ENCODE measurements around the gene HLA-C. TPM values are rescaled to one million over a fixed set of nuclear protein-coding genes. Genes with fewer than 3 reads are reported as not detected.

HLA-C gene
- total RNA-seq, 4 donors from 2014 or later, result 200 to 1,614 (median 1,271) TPM

- peaks cover 0 to 15% (median 6%) of the 10 kb centered on the region in 4 donors for H3K4me1 ChIP-seq
- H3K36me3 ChIP-seq, result no peaks in the 10 kb centered on the region
- DNase-seq, result no peak
- in situ Hi-C loops (cut with MboI; ENCODE audit: low pct_ligation_motif_present in 1 of 4, low pct_unique_long_range_greater_than_20kb in 1 of 4, low sequenced_read_pairs in 3 of 4), result no loop called here
- H3K27me3 ChIP-seq, result no peaks in the 10 kb centered on the region
- peak overlapping the region; percentile 78 to 100 (median 98) for H3K27ac ChIP-seq
- intact Hi-C loops (cut with DNase I; ENCODE audit: low total_unique reads), result no loop called here
- 0 to 13% methylated on average over 2 to 4 of the region's 4 CpGs for WGBS, 2 donors (ENCODE audit: low coverage in 1 of 2)
- TF ChIP-seq EP300 (IDR thresholded peaks at IDR 0.05; ENCODE audit: low read depth) (no peak), POLR2A (IDR thresholded peaks at IDR 0.05) (no peak), POLR2AphosphoS5 (IDR thresholded peaks at IDR 0.05) (no peak)
- TF ChIP-seq, protein P1, sequence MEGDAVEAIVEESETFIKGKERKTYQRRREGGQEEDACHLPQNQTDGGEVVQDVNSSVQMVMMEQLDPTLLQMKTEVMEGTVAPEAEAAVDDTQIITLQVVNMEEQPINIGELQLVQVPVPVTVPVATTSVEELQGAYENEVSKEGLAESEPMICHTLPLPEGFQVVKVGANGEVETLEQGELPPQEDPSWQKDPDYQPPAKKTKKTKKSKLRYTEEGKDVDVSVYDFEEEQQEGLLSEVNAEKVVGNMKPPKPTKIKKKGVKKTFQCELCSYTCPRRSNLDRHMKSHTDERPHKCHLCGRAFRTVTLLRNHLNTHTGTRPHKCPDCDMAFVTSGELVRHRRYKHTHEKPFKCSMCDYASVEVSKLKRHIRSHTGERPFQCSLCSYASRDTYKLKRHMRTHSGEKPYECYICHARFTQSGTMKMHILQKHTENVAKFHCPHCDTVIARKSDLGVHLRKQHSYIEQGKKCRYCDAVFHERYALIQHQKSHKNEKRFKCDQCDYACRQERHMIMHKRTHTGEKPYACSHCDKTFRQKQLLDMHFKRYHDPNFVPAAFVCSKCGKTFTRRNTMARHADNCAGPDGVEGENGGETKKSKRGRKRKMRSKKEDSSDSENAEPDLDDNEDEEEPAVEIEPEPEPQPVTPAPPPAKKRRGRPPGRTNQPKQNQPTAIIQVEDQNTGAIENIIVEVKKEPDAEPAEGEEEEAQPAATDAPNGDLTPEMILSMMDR (IDR thresholded peaks at IDR 0.05), result no peak
- H3K4me3 ChIP-seq, result peak overlapping the region; percentile 38 to 89 (median 60)
- H3K9me3 ChIP-seq, result no peaks in the 10 kb centered on the region
These were observed 544 bp upstream of the HLA-C start for GRCh38 chr6:31272436-31272835.

GRCh38 chr6:31270788-31271640 is 878 bp downstream of the HLA-C start:
- Histone ChIP-seq H3K27me3 (no peaks in the 10 kb centered on the region), H3K9me3 (no peaks in the 10 kb centered on the region), H3K4me3 (peak overlapping the region; percentile 41 to 89 (median 78)), H3K36me3 (no peaks in the 10 kb centered on the region), H3K27ac (peak overlapping the region; percentile 78 to 100 (median 98)), H3K4me1 (peaks cover 0 to 15% (median 6%) of the 10 kb centered on the region in 4 donors)
- TF ChIP-seq POLR2AphosphoS5 (IDR thresholded peaks at IDR 0.05) (no peak), POLR2A (IDR thresholded peaks at IDR 0.05) (no peak), EP300 (IDR thresholded peaks at IDR 0.05; ENCODE audit: low read depth) (no peak)
- TF ChIP-seq, protein P1 (IDR thresholded peaks at IDR 0.05), result no peak
- in situ Hi-C loops (cut with MboI; ENCODE audit: low pct_ligation_motif_present in 1 of 4, low pct_unique_long_range_greater_than_20kb in 1 of 4, low sequenced_read_pairs in 3 of 4) (no loop called here), intact Hi-C loops (cut with DNase I; ENCODE audit: low total_unique reads) (loop anchor here (1.0 kb wide), 1 partner anchor 96 kb away; no protein-coding TSS in a partner anchor)
- 4 to 20% methylated on average over 1 to 49 of the region's 62 CpGs for WGBS, 2 donors (ENCODE audit: low coverage in 1 of 2)
- peak; percentile 89 for DNase-seq

DNA sequence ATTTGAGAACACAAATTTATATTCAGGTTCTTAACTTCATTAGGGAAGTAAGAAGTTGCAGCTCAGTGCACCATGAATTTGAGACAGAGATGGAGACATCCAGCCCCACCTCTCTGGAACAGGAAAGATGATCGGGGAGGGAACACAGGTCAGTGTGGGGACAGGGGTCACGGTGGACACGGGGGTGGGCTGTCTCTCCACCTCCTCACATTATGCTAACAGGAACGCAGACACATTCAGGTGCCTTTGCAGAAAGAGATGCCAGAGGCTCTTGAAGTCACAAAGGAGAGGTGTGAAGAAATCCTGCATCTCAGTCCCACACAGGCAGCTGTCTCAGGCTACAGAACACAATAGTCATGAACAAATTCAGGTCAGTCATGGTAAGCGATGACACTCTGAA is 3.1 kb downstream of the HLA-C start:
- no peaks in the 10 kb centered on the region for H3K9me3 ChIP-seq
- H3K4me1 ChIP-seq, result peaks cover 0 to 15% (median 6%) of the 10 kb centered on the region in 4 donors
- in situ Hi-C loops (cut with MboI; ENCODE audit: low pct_ligation_motif_present in 1 of 4, low pct_unique_long_range_greater_than_20kb in 1 of 4, low sequenced_read_pairs in 3 of 4) (loop anchor here in 3 of 4 donors (5.0 to 10.0 kb wide), 2 partner anchors 54 to 83 kb away; no protein-coding TSS in a partner anchor), intact Hi-C loops (cut with DNase I; ENCODE audit: low total_unique reads) (no loop called here)
- no peak overlapping the region for H3K27ac ChIP-seq
- DNase-seq, result no peak
- 71 to 78% methylated on average over 3 to 5 of the region's 5 CpGs for WGBS, 2 donors (ENCODE audit: low coverage in 1 of 2)
- no peaks in the 10 kb centered on the region for H3K27me3 ChIP-seq
- TF ChIP-seq POLR2A (IDR thresholded peaks at IDR 0.05) (no peak), POLR2AphosphoS5 (IDR thresholded peaks at IDR 0.05) (no peak), EP300 (IDR thresholded peaks at IDR 0.05; ENCODE audit: low read depth) (no peak)
- TF ChIP-seq, protein P1 (IDR thresholded peaks at IDR 0.05), result no peak
- H3K36me3 ChIP-seq, result no peaks in the 10 kb centered on the region
- H3K4me3 ChIP-seq, result no peak overlapping the region

GRCh38 chr6:31268369-31268765 is 3.5 kb downstream of the HLA-C start:
- TF ChIP-seq, protein P1 (IDR thresholded peaks at IDR 0.05), result no peak
- TF ChIP-seq POLR2A (IDR thresholded peaks at IDR 0.05) (peak; percentile 37), POLR2AphosphoS5 (IDR thresholded peaks at IDR 0.05) (peak in 2 of 3 donors; percentile 0 to 49)
- no peaks in the 10 kb centered on the region for H3K9me3 ChIP-seq
- peak overlapping the region in 2 of 4 donors; percentile 41 to 44 for H3K27ac ChIP-seq
- H3K4me1 ChIP-seq, result peaks cover 0 to 15% (median 6%) of the 10 kb centered on the region in 4 donors
- 50 to 57% methylated on average over 2 to 7 of the region's 7 CpGs for WGBS, 2 donors (ENCODE audit: low coverage in 1 of 2)
- intact Hi-C loops (cut with DNase I; ENCODE audit: low total_unique reads), result no loop called here
- in situ Hi-C loops (cut with MboI; ENCODE audit: low pct_ligation_motif_present in 1 of 4, low pct_unique_long_range_greater_than_20kb in 1 of 4, low sequenced_read_pairs in 3 of 4), result loop anchor here in 3 of 4 donors (5.0 to 10.0 kb wide), 2 partner anchors 54 to 84 kb away; no protein-coding TSS in a partner anchor
- no peaks in the 10 kb centered on the region for H3K27me3 ChIP-seq
- DNase-seq, result no peak
- no peaks in the 10 kb centered on the region for H3K36me3 ChIP-seq
- no peak overlapping the region for H3K4me3 ChIP-seq
